PC-9 (cell line): ENCODE data around the gene COL21A1. TPM values are rescaled to one million over a fixed set of nuclear protein-coding genes. Genes with fewer than 3 reads are reported as not detected.

Source experiments
- BruUV-seq: library from RNA; stranded (reverse); fragments of 400-500 nt; replicated peaks from 2 replicates; lab custom pipeline; 2021; lab: Mats Ljungman, UMichigan
- CTCF ChIA-PET: fragments of 300-600 bp; sonication (Branson Sonifier 250); formaldehyde crosslinking; loops from one replicate; lab custom pipeline; 2022; ENCODE audit warnings: antibody characterized with exemption; lab: Charles Lee
- POLR2A ChIA-PET: fragments of 300-600 bp; sonication (Branson Sonifier 250); formaldehyde crosslinking; loops from one replicate; lab custom pipeline; 2022; ENCODE audit warnings: antibody characterized with exemption; ENCODE audit not compliant: unreplicated experiment; lab: Charles Lee
- DNase-seq, 2 experiments: peaks; one replicate each; pipeline versions ENCODE4 v3.0.0 to v3.0.0-alpha.2; 2015 to 2022; ENCODE audit warnings: mixed read lengths in 1 of 2
- H2AFZ ChIP-seq: fragments of 200-600 bp; sonication (generic); 2 replicates; pipeline ENCODE4 v1.8.1; 2017; ENCODE audit warnings: antibody characterized with exemption
- H3F3A ChIP-seq: fragments of 200-600 bp; sonication (generic); 2 replicates; pipeline ENCODE4 v1.8.1; 2017; ENCODE audit warnings: antibody characterized with exemption, mild to moderate bottlenecking, low read depth; ENCODE audit not compliant: insufficient read depth
- H3K27ac ChIP-seq: fragments of 200-600 bp; sonication (generic); 2 replicates; pipeline ENCODE4 v1.6.1; 2016; ENCODE audit warnings: mixed run types
- H3K27me3 ChIP-seq: fragments of 200-600 bp; sonication (generic); 2 replicates; pipeline ENCODE4 v1.6.1; 2016; ENCODE audit warnings: low read depth, mixed run types; ENCODE audit not compliant: insufficient read depth
- H3K36me3 ChIP-seq: fragments of 200-600 bp; sonication (generic); 2 replicates; pipeline ENCODE4 v1.6.1; 2016; ENCODE audit warnings: low read depth, mixed run types
- H3K4me1 ChIP-seq: fragments of 200-600 bp; sonication (generic); replicated peaks from 2 replicates; pipeline ENCODE4 v1.6.1; 2016; ENCODE audit warnings: mixed run types; ENCODE audit not compliant: insufficient read depth
- H3K4me2 ChIP-seq: fragments of 200-600 bp; sonication (generic); 2 replicates; pipeline ENCODE4 v1.6.1; 2017; ENCODE audit warnings: mixed run types
- H3K4me3 ChIP-seq: fragments of 200-600 bp; sonication (generic); 2 replicates; pipeline ENCODE4 v1.6.1; 2016; ENCODE audit warnings: mixed run types
- H3K79me2 ChIP-seq: fragments of 200-600 bp; sonication (generic); 2 replicates; pipeline ENCODE4 v1.6.1; 2017; ENCODE audit warnings: low read depth, mixed run types
- H3K9me2 ChIP-seq: fragments of 200-600 bp; sonication (generic); 2 replicates; pipeline ENCODE4 v1.8.1; 2017; ENCODE audit warnings: mild to moderate bottlenecking; ENCODE audit not compliant: insufficient read depth
- H3K9me3 ChIP-seq: fragments of 200-600 bp; sonication (generic); 2 replicates; pipeline ENCODE4 v1.8.1; 2016; ENCODE audit warnings: low read depth; ENCODE audit not compliant: insufficient read depth
- H4K20me1 ChIP-seq: fragments of 200-600 bp; sonication (generic); 2 replicates; pipeline ENCODE4 v1.8.1; 2017; ENCODE audit not compliant: insufficient read depth
- CTCF ChIP-seq: fragments of 200-600 bp; sonication (generic); conservative IDR thresholded peaks from 2 replicates; pipeline ENCODE4 v1.6.1; 2017; ENCODE audit warnings: mixed run types, antibody characterized with exemption, mild to moderate bottlenecking, moderate library complexity
- EZH2 ChIP-seq: fragments of 200-600 bp; sonication (generic); IDR thresholded peaks from 2 replicates; pipeline ENCODE4 v1.8.0; 2017; ENCODE audit warnings: antibody characterized with exemption, low read depth
- intact Hi-C: fragments of 100-400 bp; cut with micrococcal nuclease; formaldehyde crosslinking; loops from one replicate; pipeline ENCODE4 v1.10.0; 2022; ENCODE audit not compliant: unreplicated experiment
- total RNA-seq: library from RNA; stranded (reverse); gene quantifications from 2 replicates; pipeline ENCODE4 v1.2.3, GENCODE V29; 2021

The COL21A1 gene
- total RNA-seq, 1 experiment from 2014 or later = not detected

GRCh38 chr6:56214041-56214702 is 33.2 kb downstream of the COL21A1 start:
- H3K4me1 ChIP-seq = no peaks in the 10 kb centered on the region
- BruUV-seq = no TSS peak
- no peaks in the 10 kb centered on the region for H3K79me2 ChIP-seq
- H3F3A ChIP-seq = no peaks in the 10 kb centered on the region
- intact Hi-C loops = no loop called here
- H3K9me2 ChIP-seq = no peaks in the 10 kb centered on the region; the same call in 1 of the 2 replicates
- H3K27me3 ChIP-seq = no peaks in the 10 kb centered on the region
- no peak overlapping the region for H2AFZ ChIP-seq
- H3K4me3 ChIP-seq = no peak overlapping the region
- no peaks in the 10 kb centered on the region for H3K36me3 ChIP-seq
- POLR2A ChIA-PET = no interaction called here
- TF ChIP-seq CTCF = no peak
- TF ChIP-seq EZH2 = no peak
- no peak overlapping the region for H3K4me2 ChIP-seq
- H3K9me3 ChIP-seq = no peaks in the 10 kb centered on the region
- no peaks in the 10 kb centered on the region for H4K20me1 ChIP-seq
- no peak for DNase-seq
- CTCF ChIA-PET = interaction anchor here (0.6 kb wide), 1 partner anchor 80 kb away, joined by 3 read pairs; no protein-coding TSS in a partner anchor
- no peak overlapping the region for H3K27ac ChIP-seq

DNA sequence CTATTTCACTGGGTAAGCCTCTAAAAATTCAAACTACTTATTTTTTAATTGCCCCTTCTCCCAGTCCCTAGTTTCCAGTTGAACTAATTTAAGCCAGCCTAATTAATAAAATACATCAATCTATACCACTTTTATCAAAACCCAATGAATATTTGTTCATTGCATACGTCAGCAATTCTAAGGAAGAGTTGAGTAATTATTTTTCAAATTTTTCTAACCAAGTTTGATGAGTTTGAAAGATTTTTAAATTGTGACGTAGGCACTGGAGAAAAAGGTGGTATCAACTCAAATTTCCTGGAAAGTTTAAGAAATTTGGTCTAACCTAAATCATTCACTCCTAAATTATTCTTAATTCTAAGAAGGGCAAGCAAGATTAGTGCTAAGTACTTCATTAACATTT is 35.7 kb downstream of the COL21A1 start:
- CTCF ChIA-PET = no interaction called here
- intact Hi-C loops = no loop called here
- no peak overlapping the region for H2AFZ ChIP-seq

DNA sequence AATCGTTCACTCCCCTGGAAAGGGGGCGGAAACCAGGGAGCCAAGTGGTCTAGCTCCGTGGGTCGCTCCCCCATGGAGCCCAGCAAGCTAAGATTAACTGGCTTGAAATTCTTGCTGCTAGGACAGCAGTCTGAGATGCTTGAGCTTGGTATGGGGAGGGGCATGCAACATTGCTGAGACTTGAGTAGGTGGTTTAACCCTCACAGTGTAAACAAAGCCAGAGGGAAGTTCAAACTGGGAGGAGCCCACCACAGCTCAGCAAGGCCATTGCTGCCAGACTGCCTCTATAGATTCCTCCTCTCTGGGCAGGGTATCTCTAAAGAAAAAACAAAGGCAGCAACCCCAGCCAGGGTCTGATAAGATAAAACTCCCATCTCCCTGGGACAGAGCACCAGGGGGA is 43.2 kb downstream of the COL21A1 start:
- Histone ChIP-seq H3K79me2 (no peaks in the 10 kb centered on the region), H3K4me1 (no peaks in the 10 kb centered on the region), H4K20me1 (no peaks in the 10 kb centered on the region), H3K9me3 (no peaks in the 10 kb centered on the region), H2AFZ (no peak overlapping the region), H3K4me2 (no peak overlapping the region), H3K9me2 (no peaks in the 10 kb centered on the region), H3K27me3 (no peaks in the 10 kb centered on the region), H3K36me3 (no peaks in the 10 kb centered on the region), H3K27ac (no peak overlapping the region), H3K4me3 (no peak overlapping the region), H3F3A (no peaks in the 10 kb centered on the region)
- intact Hi-C loops = no loop called here
- TF ChIP-seq CTCF (no peak), EZH2 (no peak)
- no peak for DNase-seq
- BruUV-seq = no TSS peak
- POLR2A ChIA-PET = no interaction called here
- CTCF ChIA-PET = no interaction called here

More for the DNA sequence above, 35.7 kb downstream of the COL21A1 start:
- DNase-seq = no peak
- Histone ChIP-seq H3K27ac (no peak overlapping the region), H3K4me1 (no peaks in the 10 kb centered on the region), H3K36me3 (no peaks in the 10 kb centered on the region), H3K4me2 (no peak overlapping the region), H3K27me3 (no peaks in the 10 kb centered on the region), H3K79me2 (no peaks in the 10 kb centered on the region), H3K4me3 (no peak overlapping the region), H4K20me1 (no peaks in the 10 kb centered on the region), H3K9me3 (no peaks in the 10 kb centered on the region), H3F3A (no peaks in the 10 kb centered on the region), H3K9me2 (no peaks in the 10 kb centered on the region; the same call in 1 of the 2 replicates)
- POLR2A ChIA-PET = no interaction called here
- TF ChIP-seq CTCF (no peak), EZH2 (no peak)
- no TSS peak for BruUV-seq
